ENCODE data around the gene PRSS48. TPM values are rescaled to one million over a fixed set of nuclear protein-coding genes. Genes with fewer than 3 reads are reported as not detected.

The PRSS48 gene
- total and polyA plus RNA-seq, 2 of the 4 experiments (the other 2 are of a cell fraction), result not detected

DNA sequence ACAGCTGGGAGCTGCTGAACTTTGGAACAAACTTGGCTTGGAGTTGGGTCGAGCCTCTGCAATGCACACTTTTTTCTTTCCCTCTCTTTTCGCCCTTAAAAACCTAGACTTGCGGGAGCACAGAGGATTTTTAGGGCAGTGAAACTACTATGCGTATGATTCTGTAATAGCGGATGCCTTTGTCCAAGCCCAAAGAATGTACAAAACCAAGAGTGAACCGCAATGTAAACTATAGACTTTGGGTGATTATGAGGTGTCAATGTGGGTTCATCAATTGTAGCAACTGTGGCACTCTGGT, 48.9 kb downstream of the PRSS48 start (continued):
- TF ChIP-seq, protein P1, sequence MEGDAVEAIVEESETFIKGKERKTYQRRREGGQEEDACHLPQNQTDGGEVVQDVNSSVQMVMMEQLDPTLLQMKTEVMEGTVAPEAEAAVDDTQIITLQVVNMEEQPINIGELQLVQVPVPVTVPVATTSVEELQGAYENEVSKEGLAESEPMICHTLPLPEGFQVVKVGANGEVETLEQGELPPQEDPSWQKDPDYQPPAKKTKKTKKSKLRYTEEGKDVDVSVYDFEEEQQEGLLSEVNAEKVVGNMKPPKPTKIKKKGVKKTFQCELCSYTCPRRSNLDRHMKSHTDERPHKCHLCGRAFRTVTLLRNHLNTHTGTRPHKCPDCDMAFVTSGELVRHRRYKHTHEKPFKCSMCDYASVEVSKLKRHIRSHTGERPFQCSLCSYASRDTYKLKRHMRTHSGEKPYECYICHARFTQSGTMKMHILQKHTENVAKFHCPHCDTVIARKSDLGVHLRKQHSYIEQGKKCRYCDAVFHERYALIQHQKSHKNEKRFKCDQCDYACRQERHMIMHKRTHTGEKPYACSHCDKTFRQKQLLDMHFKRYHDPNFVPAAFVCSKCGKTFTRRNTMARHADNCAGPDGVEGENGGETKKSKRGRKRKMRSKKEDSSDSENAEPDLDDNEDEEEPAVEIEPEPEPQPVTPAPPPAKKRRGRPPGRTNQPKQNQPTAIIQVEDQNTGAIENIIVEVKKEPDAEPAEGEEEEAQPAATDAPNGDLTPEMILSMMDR (conservative IDR thresholded peaks at IDR 0.05; ENCODE audit: low read depth, low read length), result no peak
- TF ChIP-seq BHLHE40 (IDR thresholded peaks at IDR 0.05; ENCODE audit: low read depth, low read length), result no peak
- TF ChIP-seq NFE2L2 (IDR thresholded peaks at IDR 0.05; ENCODE audit: low read depth, low read length), result no peak
- TF ChIP-seq RCOR1 (IDR thresholded peaks at IDR 0.05; ENCODE audit: insufficient replicate concordance, low read length), result no peak
- no peak for TF ChIP-seq USF2 (IDR thresholded peaks at IDR 0.05; ENCODE audit: low read depth, low read length)

Measured in IMR-90 (cell line).